Measurements from ENCODE around the gene GUCY1A1. TPM values are rescaled to one million over a fixed set of nuclear protein-coding genes. Genes with fewer than 3 reads are reported as not detected.

GUCY1A1 gene
- total RNA-seq, 1 experiment from 2014 or later: not detected

DNA sequence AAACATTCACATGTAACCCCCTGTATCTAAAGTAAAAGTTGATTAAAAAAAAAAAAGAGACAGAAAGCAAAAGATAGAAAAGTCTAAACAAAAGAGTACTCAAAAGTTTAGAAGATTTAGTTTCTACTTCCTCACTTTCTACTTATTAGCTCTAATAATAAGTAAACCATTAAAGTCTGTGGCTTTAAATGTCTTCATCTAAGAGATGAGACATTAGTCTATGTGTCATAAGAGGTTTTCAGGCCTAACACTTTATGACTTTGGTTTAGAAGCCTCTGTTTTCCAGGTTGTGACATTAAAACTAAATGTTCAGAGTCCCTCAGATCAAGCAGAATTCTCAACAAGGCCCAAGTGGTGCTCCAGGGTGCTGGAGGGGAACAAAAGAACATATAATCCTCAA is 42.2 kb upstream of the GUCY1A1 start:
- DNase-seq (ENCODE audit: unreplicated experiment): no peak
- no peaks in the 10 kb centered on the region for H3K27me3 Mint-ChIP-seq (ENCODE audit: insufficient read depth, unreplicated experiment)
- intact Hi-C loops (cut with micrococcal nuclease): no loop called here
- H3K36me3 Mint-ChIP-seq (ENCODE audit: insufficient read depth, unreplicated experiment): no peaks in the 10 kb centered on the region
- CTCF ChIA-PET: no interaction called here
- H3K27ac Mint-ChIP-seq (ENCODE audit: low read depth, unreplicated experiment): no peak overlapping the region
- H3K9me3 Mint-ChIP-seq (ENCODE audit: unreplicated experiment): no peaks in the 10 kb centered on the region
- H3K4me3 Mint-ChIP-seq (ENCODE audit: unreplicated experiment): no peak overlapping the region
- TF ChIP-seq CTCF (IDR thresholded peaks at IDR 0.05; ENCODE audit: unreplicated experiment): no peak
- BruUV-seq (replicated peaks): no TSS peak
- POLR2A ChIA-PET: interaction anchor here (0.8 kb wide), 1 partner anchor 8 kb away, joined by 3 read pairs; no protein-coding TSS in a partner anchor
- H3K4me1 Mint-ChIP-seq (ENCODE audit: insufficient read depth, unreplicated experiment): no peaks in the 10 kb centered on the region

DNA sequence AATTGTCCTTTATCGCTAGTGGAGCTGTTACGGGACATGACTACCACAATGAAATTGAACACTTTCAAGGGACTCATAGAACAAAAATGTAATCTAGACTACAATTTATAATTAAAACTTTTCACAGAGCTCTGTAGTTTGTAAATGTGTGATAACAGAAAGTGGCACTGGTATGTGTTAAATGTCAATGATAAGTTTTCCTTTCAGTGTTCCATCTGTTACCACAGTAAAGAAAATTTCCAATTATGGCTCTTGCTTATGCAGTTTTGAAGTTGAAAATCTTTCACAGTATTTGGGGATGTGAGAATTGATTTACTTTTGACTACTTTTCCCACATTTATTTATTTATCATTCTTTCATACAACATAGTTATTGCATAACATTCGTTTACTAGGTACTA is 40.1 kb upstream of the GUCY1A1 start:
- intact Hi-C loops (cut with micrococcal nuclease): no loop called here
- CTCF ChIA-PET: no interaction called here

GRCh38 chr4:155629183-155629825 is 37.3 kb upstream of the GUCY1A1 start:
- Mint-ChIP-seq H3K4me1 (ENCODE audit: insufficient read depth, unreplicated experiment) (no peaks in the 10 kb centered on the region), H3K36me3 (ENCODE audit: insufficient read depth, unreplicated experiment) (no peaks in the 10 kb centered on the region), H3K4me3 (ENCODE audit: unreplicated experiment) (no peak overlapping the region), H3K27me3 (ENCODE audit: insufficient read depth, unreplicated experiment) (no peaks in the 10 kb centered on the region), H3K27ac (ENCODE audit: low read depth, unreplicated experiment) (no peak overlapping the region), H3K9me3 (ENCODE audit: unreplicated experiment) (peaks cover 2% of the 10 kb centered on the region)
- no peak for TF ChIP-seq CTCF (IDR thresholded peaks at IDR 0.05; ENCODE audit: unreplicated experiment)
- ChIA-PET CTCF (no interaction called here), POLR2A (interaction anchor here (0.6 to 0.9 kb wide), 3 partner anchors 29 to 471 kb away, joined by 3 to 7 read pairs (median 3); no protein-coding TSS in a partner anchor)
- BruUV-seq (replicated peaks): no TSS peak
- intact Hi-C loops (cut with micrococcal nuclease): no loop called here
- peak; percentile 21 for DNase-seq (ENCODE audit: unreplicated experiment)

More for the DNA sequence above, 40.1 kb upstream of the GUCY1A1 start:
- BruUV-seq (replicated peaks): no TSS peak
- DNase-seq (ENCODE audit: unreplicated experiment): no peak
- TF ChIP-seq CTCF (IDR thresholded peaks at IDR 0.05; ENCODE audit: unreplicated experiment): no peak
- H3K27me3 Mint-ChIP-seq (ENCODE audit: insufficient read depth, unreplicated experiment): no peaks in the 10 kb centered on the region
- H3K27ac Mint-ChIP-seq (ENCODE audit: low read depth, unreplicated experiment): no peak overlapping the region
- no peaks in the 10 kb centered on the region for H3K36me3 Mint-ChIP-seq (ENCODE audit: insufficient read depth, unreplicated experiment)
- POLR2A ChIA-PET: no interaction called here
- no peaks in the 10 kb centered on the region for H3K9me3 Mint-ChIP-seq (ENCODE audit: unreplicated experiment)
- H3K4me1 Mint-ChIP-seq (ENCODE audit: insufficient read depth, unreplicated experiment): no peaks in the 10 kb centered on the region
- H3K4me3 Mint-ChIP-seq (ENCODE audit: unreplicated experiment): no peak overlapping the region

- TF ChIP-seq CTCF (IDR thresholded peaks at IDR 0.05; ENCODE audit: unreplicated experiment): no peak
- peaks cover 8% of the 10 kb centered on the region for H3K9me3 Mint-ChIP-seq (ENCODE audit: unreplicated experiment)
- no peak overlapping the region for H3K27ac Mint-ChIP-seq (ENCODE audit: low read depth, unreplicated experiment)
- intact Hi-C loops (cut with micrococcal nuclease): no loop called here
- CTCF ChIA-PET: interaction anchor here (1.3 kb wide), 1 partner anchor 18 kb away, joined by 3 read pairs; no protein-coding TSS in a partner anchor
- BruUV-seq (replicated peaks): no TSS peak
- no peaks in the 10 kb centered on the region for H3K36me3 Mint-ChIP-seq (ENCODE audit: insufficient read depth, unreplicated experiment)
- no peak overlapping the region for H3K4me3 Mint-ChIP-seq (ENCODE audit: unreplicated experiment)
- POLR2A ChIA-PET: interaction anchor here (0.9 kb wide), 1 partner anchor 29 kb away, joined by 3 read pairs; no protein-coding TSS in a partner anchor
- no peaks in the 10 kb centered on the region for H3K27me3 Mint-ChIP-seq (ENCODE audit: insufficient read depth, unreplicated experiment)
- no peaks in the 10 kb centered on the region for H3K4me1 Mint-ChIP-seq (ENCODE audit: insufficient read depth, unreplicated experiment)
- DNase-seq (ENCODE audit: unreplicated experiment): peak; percentile 17
These were observed 36.7 kb upstream of the GUCY1A1 start for GRCh38 chr4:155629956-155630355.
